Measurements from ENCODE around the gene MRPL37.

- TF ChIP-seq CTCF (IDR thresholded peaks at IDR 0.05; ENCODE audit: insufficient read depth, low read length, poor library complexity, severe bottlenecking) (no peak), EZH2phosphoT487 (conservative IDR thresholded peaks at IDR 0.05; ENCODE audit: low read length) (no peak)
Measured at GRCh38 chr1:54212872-54213271, 12.9 kb downstream of the MRPL37 start.
